ENCODE results near the gene TECR.
"Not testable (repeated sequence)": the region's sequence is repeated elsewhere in the genome, so short reads cannot be mapped to it uniquely, and the experiment has no call there.

DNA sequence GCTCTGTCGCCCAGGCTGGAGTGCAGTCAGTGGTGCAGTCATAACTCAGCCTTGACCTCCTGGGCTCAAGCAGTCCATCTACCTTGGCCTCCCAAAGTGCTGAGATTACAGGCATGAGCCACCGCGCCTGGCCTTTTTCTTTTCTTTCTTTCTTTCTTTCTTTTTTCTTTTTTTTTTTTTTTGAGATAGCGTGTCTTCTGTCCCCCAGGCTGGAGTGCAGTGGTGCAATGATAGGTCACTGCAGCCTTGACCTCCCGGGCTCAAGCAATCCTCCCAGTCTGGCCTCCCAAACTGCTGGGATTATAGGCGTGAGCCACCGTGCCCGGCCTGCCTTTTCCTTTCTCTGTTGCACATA is 22.6 kb downstream of the TECR start:
- TF ChIP-seq, protein P1, sequence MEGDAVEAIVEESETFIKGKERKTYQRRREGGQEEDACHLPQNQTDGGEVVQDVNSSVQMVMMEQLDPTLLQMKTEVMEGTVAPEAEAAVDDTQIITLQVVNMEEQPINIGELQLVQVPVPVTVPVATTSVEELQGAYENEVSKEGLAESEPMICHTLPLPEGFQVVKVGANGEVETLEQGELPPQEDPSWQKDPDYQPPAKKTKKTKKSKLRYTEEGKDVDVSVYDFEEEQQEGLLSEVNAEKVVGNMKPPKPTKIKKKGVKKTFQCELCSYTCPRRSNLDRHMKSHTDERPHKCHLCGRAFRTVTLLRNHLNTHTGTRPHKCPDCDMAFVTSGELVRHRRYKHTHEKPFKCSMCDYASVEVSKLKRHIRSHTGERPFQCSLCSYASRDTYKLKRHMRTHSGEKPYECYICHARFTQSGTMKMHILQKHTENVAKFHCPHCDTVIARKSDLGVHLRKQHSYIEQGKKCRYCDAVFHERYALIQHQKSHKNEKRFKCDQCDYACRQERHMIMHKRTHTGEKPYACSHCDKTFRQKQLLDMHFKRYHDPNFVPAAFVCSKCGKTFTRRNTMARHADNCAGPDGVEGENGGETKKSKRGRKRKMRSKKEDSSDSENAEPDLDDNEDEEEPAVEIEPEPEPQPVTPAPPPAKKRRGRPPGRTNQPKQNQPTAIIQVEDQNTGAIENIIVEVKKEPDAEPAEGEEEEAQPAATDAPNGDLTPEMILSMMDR (conservative IDR thresholded peaks at IDR 0.05): not testable (repeated sequence)
- TF ChIP-seq EZH2 (IDR thresholded peaks at IDR 0.05; ENCODE audit: low read depth): not testable (repeated sequence)
